Activated naive CD4-positive, alpha-beta T cell treated with anti-CD3 and anti-CD28 coated beads, Interleukin-2, amount 50 U/mL, for 24 hours (primary cell): ENCODE data around the gene ARSD.
"Not testable (repeated sequence)": the region's sequence is repeated elsewhere in the genome, so short reads cannot be mapped to it uniquely, and the experiment has no call there.

ENCODE experiments used
- H3K27ac Mint-ChIP-seq: one replicate; pipeline ENCODE4 v1.8.0; 2021; ENCODE audit warnings: mild to moderate bottlenecking, mixed read lengths
- H3K27me3 Mint-ChIP-seq: one replicate; pipeline ENCODE4 v1.8.0; 2021; ENCODE audit warnings: mixed read lengths
- H3K36me3 Mint-ChIP-seq: one replicate; pipeline ENCODE4 v1.8.0; 2021; ENCODE audit warnings: mixed read lengths
- H3K4me1 Mint-ChIP-seq: one replicate; pipeline ENCODE4 v1.8.0; 2021; ENCODE audit warnings: mixed read lengths
- H3K4me3 Mint-ChIP-seq: one replicate; pipeline ENCODE4 v1.8.0; 2021; ENCODE audit warnings: mild to moderate bottlenecking, mixed read lengths
- H3K9me3 Mint-ChIP-seq: one replicate; pipeline ENCODE4 v1.8.0; 2021; ENCODE audit warnings: mixed read lengths

Gene ARSD

GRCh38 chrX:2928583-2929434 lies at the start of gene ARSD:
ARSD (minus strand) TSS chrX:2929339; CDS start chrX:2929275, 64 bp downstream.
- Mint-ChIP-seq H3K4me3 (peak within 1 kb of the TSS; percentile 67), H3K9me3 (no peaks in the 10 kb centered on the region), H3K27ac (no peak within 1 kb of the TSS), H3K27me3 (peaks cover 6% of the 10 kb centered on the region), H3K4me1 (peaks cover 4% of the 10 kb centered on the region), H3K36me3 (no peaks in the 10 kb centered on the region)

GRCh38 chrX:2978639-2979038 lies 49.5 kb upstream of the ARSD start:
- H3K36me3 Mint-ChIP-seq, H3K27ac Mint-ChIP-seq, H3K4me1 Mint-ChIP-seq, H3K27me3 Mint-ChIP-seq, H3K4me3 Mint-ChIP-seq, H3K9me3 Mint-ChIP-seq: not testable (repeated sequence)

- H3K4me1 Mint-ChIP-seq: no peaks in the 10 kb centered on the region
- H3K9me3 Mint-ChIP-seq: no peaks in the 10 kb centered on the region
- no peak overlapping the region for H3K4me3 Mint-ChIP-seq
- H3K27ac Mint-ChIP-seq: no peak overlapping the region
- no peaks in the 10 kb centered on the region for H3K36me3 Mint-ChIP-seq
- H3K27me3 Mint-ChIP-seq: no peaks in the 10 kb centered on the region
These were observed 45.8 kb upstream of the ARSD start for GRCh38 chrX:2974961-2975360.

- H3K4me3 Mint-ChIP-seq: no peak overlapping the region
- H3K36me3 Mint-ChIP-seq: no peaks in the 10 kb centered on the region
- no peaks in the 10 kb centered on the region for H3K9me3 Mint-ChIP-seq
- H3K4me1 Mint-ChIP-seq: no peaks in the 10 kb centered on the region
- H3K27ac Mint-ChIP-seq: no peak overlapping the region
- H3K27me3 Mint-ChIP-seq: no peaks in the 10 kb centered on the region
These were observed 43.3 kb upstream of the ARSD start for GRCh38 chrX:2972391-2972790.

- H3K27me3 Mint-ChIP-seq: no peaks in the 10 kb centered on the region
- no peak overlapping the region for H3K27ac Mint-ChIP-seq
- H3K4me1 Mint-ChIP-seq: no peaks in the 10 kb centered on the region
- no peaks in the 10 kb centered on the region for H3K36me3 Mint-ChIP-seq
- H3K9me3 Mint-ChIP-seq: no peaks in the 10 kb centered on the region
- H3K4me3 Mint-ChIP-seq: peak overlapping the region; percentile 58
These were observed 39.9 kb upstream of the ARSD start for GRCh38 chrX:2969021-2969420.

- peak overlapping the region; percentile 58 for H3K4me3 Mint-ChIP-seq
- H3K36me3 Mint-ChIP-seq: no peaks in the 10 kb centered on the region
- H3K9me3 Mint-ChIP-seq: no peaks in the 10 kb centered on the region
- no peaks in the 10 kb centered on the region for H3K27me3 Mint-ChIP-seq
- no peaks in the 10 kb centered on the region for H3K4me1 Mint-ChIP-seq
- H3K27ac Mint-ChIP-seq: no peak overlapping the region
These were observed 39.1 kb upstream of the ARSD start for GRCh38 chrX:2967998-2968909.

- Mint-ChIP-seq H3K9me3 (no peaks in the 10 kb centered on the region), H3K4me1 (no peaks in the 10 kb centered on the region), H3K4me3 (no peak overlapping the region), H3K27me3 (no peaks in the 10 kb centered on the region), H3K27ac (no peak overlapping the region), H3K36me3 (no peaks in the 10 kb centered on the region)
These were observed 38.4 kb upstream of the ARSD start for GRCh38 chrX:2967584-2967983.

- Mint-ChIP-seq H3K36me3 (no peaks in the 10 kb centered on the region), H3K9me3 (no peaks in the 10 kb centered on the region), H3K27me3 (no peaks in the 10 kb centered on the region), H3K4me3 (no peak overlapping the region), H3K4me1 (no peaks in the 10 kb centered on the region), H3K27ac (no peak overlapping the region)
These were observed 37.9 kb upstream of the ARSD start for GRCh38 chrX:2967012-2967411.

GRCh38 chrX:2965965-2966364 lies 36.8 kb upstream of the ARSD start:
- H3K4me3 Mint-ChIP-seq: no peak overlapping the region
- H3K9me3 Mint-ChIP-seq: no peaks in the 10 kb centered on the region
- H3K4me1 Mint-ChIP-seq: no peaks in the 10 kb centered on the region
- no peaks in the 10 kb centered on the region for H3K27me3 Mint-ChIP-seq
- H3K27ac Mint-ChIP-seq: no peak overlapping the region
- H3K36me3 Mint-ChIP-seq: no peaks in the 10 kb centered on the region

- H3K36me3 Mint-ChIP-seq, H3K9me3 Mint-ChIP-seq, H3K4me1 Mint-ChIP-seq, H3K27ac Mint-ChIP-seq, H3K4me3 Mint-ChIP-seq, H3K27me3 Mint-ChIP-seq: not testable (repeated sequence)
These were observed 35.1 kb upstream of the ARSD start for GRCh38 chrX:2963992-2964794.

- H3K27ac Mint-ChIP-seq: not testable (repeated sequence)
These were observed 34.3 kb upstream of the ARSD start for GRCh38 chrX:2963449-2963848.

GRCh38 chrX:2962381-2962780 lies 33.2 kb upstream of the ARSD start:
- Mint-ChIP-seq H3K36me3 (no peaks in the 10 kb centered on the region), H3K4me3 (no peak overlapping the region), H3K9me3 (no peaks in the 10 kb centered on the region), H3K4me1 (no peaks in the 10 kb centered on the region), H3K27ac (no peak overlapping the region), H3K27me3 (peaks cover 1% of the 10 kb centered on the region)

More at GRCh38 chrX:2963449-2963848, 34.3 kb upstream of the ARSD start:
- not testable (repeated sequence) for H3K36me3 Mint-ChIP-seq, H3K9me3 Mint-ChIP-seq, H3K4me3 Mint-ChIP-seq, H3K27me3 Mint-ChIP-seq, H3K4me1 Mint-ChIP-seq

- no peaks in the 10 kb centered on the region for H3K36me3 Mint-ChIP-seq
- no peaks in the 10 kb centered on the region for H3K9me3 Mint-ChIP-seq
- H3K4me1 Mint-ChIP-seq: no peaks in the 10 kb centered on the region
- H3K27me3 Mint-ChIP-seq: peaks cover 1% of the 10 kb centered on the region
- H3K27ac Mint-ChIP-seq: no peak overlapping the region
- no peak overlapping the region for H3K4me3 Mint-ChIP-seq
These were observed 31.8 kb upstream of the ARSD start for GRCh38 chrX:2960861-2961515.

- Mint-ChIP-seq H3K9me3 (no peaks in the 10 kb centered on the region), H3K4me1 (no peaks in the 10 kb centered on the region), H3K27me3 (peaks cover 3% of the 10 kb centered on the region), H3K4me3 (no peak overlapping the region), H3K36me3 (no peaks in the 10 kb centered on the region), H3K27ac (no peak overlapping the region)
These were observed 29.1 kb upstream of the ARSD start for GRCh38 chrX:2958199-2958598.

- no peaks in the 10 kb centered on the region for H3K36me3 Mint-ChIP-seq
- peaks cover 3% of the 10 kb centered on the region for H3K27me3 Mint-ChIP-seq
- H3K4me3 Mint-ChIP-seq: no peak overlapping the region
- no peaks in the 10 kb centered on the region for H3K4me1 Mint-ChIP-seq
- H3K27ac Mint-ChIP-seq: no peak overlapping the region
- no peaks in the 10 kb centered on the region for H3K9me3 Mint-ChIP-seq
These were observed 26.7 kb upstream of the ARSD start for GRCh38 chrX:2955838-2956237.
